GM21423 (cell line): ENCODE data around the gene WASF2.
"Not testable (repeated sequence)": the region's sequence is repeated elsewhere in the genome, so short reads cannot be mapped to it uniquely, and the experiment has no call there.

ENCODE experiments used
- ATAC-seq: cut with Tn5 transposase; IDR thresholded peaks from one replicate; pipeline ENCODE4 v1.9.1; 2021; ENCODE audit warnings: mild to moderate bottlenecking, moderate library complexity; ENCODE audit not compliant: unreplicated experiment

WASF2 gene

DNA sequence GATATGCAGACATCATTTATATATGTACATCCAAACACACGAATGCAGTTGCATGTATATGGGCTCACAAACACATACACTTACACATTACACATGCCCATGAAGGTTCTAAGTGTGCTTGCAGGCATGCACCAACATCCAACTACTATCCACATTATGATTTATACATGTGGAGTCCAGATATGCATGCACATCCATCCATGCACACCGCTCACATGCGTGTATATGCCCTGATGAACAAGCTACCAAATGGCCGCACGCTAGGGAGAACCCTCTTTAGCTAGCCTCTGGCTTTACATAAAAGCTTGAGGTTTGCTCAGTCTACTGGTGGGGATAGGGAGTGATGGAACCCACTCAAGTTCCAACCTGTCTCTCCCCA, 89.0 kb downstream of the WASF2 start:
- no peak for ATAC-seq

DNA sequence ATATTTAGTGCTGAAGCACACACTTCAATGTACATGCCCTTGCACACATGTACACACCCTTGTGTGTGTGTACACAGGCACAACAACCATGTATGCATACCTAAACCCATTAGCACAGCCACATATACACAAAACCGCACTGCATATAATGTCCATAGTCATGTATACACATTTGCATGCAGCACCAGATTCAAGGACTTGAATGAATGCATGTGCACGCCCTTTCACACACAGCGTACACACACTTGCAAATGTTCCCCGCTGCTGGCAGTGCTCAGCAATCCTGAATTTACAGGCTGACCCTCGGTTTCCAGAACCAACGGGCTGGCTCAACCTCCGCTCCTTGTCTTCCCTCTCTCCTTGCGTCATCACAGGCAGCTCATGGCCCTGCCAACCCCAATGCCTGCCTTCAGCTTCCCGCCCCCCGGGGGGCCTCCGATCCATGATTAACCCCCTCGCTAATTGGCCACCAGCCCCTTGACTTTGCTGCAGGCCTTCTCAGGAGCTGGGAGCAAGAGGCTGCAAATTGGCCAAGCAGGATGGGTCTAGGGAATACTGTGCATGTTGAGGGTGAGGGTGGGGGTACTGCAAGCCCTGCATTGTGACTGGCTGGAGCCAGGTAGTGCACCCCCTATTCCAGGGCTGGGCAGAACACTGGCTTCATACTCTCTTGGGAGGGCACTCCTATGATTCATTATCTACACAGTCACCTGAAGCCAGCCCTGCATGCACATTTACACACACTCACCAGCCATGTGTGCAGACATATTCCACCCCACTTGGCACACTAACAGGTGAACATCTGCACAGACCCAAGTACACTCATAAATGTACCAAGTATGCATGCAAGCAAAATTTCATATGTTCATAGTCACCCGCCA, 89.6 kb downstream of the WASF2 start:
- no peak for ATAC-seq

DNA sequence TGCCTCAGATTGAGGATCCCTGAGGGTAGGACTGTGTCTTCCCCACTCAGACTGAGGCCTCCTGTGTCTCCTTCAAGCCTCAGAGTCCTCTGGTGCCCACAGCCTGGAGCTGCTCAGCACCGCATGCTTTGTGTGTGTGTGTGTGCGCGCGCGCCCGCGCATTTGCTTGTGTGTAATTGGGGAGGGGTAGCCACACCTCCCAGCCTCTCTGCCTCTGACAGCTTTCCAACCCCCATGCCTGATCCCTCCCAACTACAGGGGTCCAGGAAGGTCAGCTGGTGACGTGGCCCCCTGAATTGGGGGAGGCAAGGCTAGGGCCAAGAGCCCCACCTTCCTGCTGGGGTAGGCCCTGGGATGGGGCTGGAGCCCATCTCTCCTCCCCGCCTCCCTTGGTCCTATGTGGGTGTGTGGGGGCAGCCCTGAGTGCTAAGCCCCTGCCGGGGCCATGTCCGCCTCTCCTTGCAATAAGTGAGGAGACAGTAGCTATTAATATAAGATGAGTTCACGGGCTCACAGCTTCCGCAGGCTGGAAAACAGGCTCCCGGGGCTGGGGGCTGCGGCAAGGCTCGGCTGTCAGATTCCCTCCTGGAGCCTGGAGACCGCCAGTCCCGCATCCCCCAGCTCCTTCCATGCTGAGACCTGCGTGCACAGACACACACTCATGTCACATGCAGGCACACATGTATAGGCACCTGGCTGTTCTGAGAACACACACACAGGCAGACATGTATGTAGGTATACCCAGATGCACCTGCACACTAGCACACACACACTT, 90.5 kb downstream of the WASF2 start:
- no peak for ATAC-seq

GRCh38 chr1:27398405-27399149, 91.4 kb downstream of the WASF2 start:
- no peak for ATAC-seq

- ATAC-seq, result no peak
Measured at GRCh38 chr1:27397749-27398148, 92.2 kb downstream of the WASF2 start.

GRCh38 chr1:27397110-27397509, 92.9 kb downstream of the WASF2 start:
- no peak for ATAC-seq

GRCh38 chr1:27395441-27396195, 94.3 kb downstream of the WASF2 start:
- ATAC-seq, result no peak

DNA sequence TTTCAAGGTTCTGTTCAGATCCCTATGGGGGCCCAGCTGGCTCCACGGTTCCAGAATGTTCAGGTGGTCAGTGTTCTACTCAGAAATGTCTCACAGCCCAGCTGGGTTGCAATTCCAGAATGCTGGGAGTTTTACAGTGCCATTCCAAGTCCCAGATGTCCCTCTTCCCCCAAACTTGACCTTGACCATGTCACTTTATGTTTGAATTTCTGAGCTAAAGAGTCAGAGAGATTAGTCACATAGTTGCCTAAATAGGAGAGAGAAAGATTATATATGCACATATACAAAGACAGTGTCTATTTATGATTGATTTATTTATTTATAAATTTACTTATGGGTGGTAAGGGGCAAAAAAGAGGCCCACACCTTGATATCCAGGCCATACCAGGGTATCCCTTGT, 95.0 kb downstream of the WASF2 start:
- no peak for ATAC-seq

- no peak for ATAC-seq
Measured at GRCh38 chr1:27394282-27394658, 95.7 kb downstream of the WASF2 start.

- no peak for ATAC-seq
Measured at GRCh38 chr1:27393641-27394281, 96.2 kb downstream of the WASF2 start.

DNA sequence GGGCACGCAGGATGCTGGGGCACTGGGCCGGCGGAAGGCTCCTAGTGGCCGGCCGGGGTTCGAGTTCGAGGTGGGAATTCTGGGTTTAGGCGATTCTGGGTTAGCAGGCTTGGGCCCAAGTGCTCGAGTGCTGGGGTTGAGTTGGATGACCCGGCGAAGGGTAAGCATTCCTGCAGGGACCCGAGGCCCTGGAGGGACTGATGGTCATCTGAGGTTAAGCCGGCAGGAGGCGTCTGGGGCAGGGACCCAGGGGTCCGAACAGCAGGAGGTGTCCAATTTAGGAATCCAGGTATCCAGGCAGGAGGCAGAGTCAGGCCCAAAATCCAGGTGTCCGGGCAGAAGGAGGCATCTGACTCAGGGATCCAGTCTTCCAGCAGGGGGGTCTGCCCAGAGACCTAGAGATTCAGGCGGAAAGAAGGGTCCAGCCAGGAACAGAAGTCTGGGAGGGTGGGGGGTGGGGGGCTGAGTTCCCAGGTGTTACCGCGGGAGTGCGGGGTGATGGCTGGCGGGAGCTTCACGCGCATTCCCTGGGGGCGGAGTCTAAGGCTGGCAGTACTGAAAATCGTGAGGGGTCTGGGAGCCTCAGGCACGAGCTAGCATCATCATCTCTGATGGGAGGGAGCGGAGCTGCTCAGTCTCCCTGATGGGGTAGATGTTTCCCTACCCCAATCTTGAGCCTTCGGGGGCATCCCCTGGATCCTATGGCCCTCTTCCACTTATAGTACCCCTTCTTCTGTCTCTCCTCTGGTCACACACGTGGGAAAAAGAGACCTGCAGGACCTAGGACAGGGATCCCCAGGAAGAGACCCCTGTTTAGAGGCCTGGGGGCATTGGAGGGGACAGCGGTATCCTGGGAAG, 97.0 kb downstream of the WASF2 start:
- no peak for ATAC-seq

GRCh38 chr1:27392096-27392777, 97.7 kb downstream of the WASF2 start, which contains the start of gene GPR3:
TSS of gene GPR3 (plus strand) at chr1:27392622. CDS start at chr1:27393799, 1,177 bp downstream.
- ATAC-seq, result peak; percentile 67

GRCh38 chr1:27391511-27392095, 98.4 kb downstream of the WASF2 start:
- ATAC-seq, result no peak

DNA sequence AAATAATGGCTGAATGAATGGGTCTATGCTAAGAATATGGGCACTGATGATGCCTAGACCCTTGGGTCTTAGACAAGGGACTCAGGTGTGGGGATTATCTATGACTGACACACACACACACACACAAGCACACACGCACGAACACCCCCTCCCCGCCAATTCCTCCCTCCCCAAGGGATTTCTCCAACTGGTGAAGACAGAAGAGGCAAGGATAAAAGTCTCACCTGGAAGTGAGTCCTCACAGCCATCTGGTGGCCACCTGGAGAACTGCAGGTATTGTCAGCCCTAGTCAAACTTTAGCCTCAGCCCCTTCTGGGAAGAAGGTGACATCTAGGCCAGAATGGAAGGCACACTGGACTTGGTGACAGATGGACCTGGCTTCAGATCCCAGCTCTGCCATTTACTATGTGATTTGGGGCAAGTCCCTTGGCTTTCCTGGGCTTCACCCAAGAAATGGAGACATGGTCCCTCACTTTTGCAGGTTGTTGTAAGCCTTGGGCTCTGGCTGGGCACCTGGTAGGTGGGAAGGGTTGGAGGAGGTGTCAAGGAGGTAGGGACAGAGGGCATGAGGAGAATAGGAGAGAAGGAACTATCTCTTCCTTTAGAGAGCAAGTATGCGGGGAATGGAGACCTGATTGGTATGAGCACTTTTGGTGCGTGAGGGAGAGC, 101.5 kb downstream of the WASF2 start:
- ATAC-seq, result no peak

GRCh38 chr1:27384797-27385196, 105.2 kb downstream of the WASF2 start:
- not testable (repeated sequence) for ATAC-seq

DNA sequence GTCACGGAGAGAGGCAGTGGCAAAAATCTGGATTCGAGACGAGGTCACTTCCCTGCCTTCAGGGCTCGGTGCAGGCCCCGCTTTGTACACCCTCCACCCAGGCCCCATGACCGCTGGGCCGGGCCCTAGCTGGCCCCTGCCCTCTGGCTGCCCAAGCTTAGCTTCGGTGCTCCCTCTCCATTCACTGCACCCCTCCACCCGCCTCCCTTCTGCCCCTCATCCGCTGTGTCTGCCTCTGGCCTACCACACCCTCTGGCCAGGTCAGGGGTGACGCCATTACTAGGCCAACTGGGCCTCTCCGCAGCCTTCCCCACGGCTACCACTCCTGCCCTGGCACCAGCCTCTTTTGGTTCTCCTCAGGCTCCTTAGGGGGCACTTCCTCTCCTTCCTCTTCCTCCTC, 106.3 kb downstream of the WASF2 start:
- no peak for ATAC-seq

GRCh38 chr1:27383039-27383605, 106.8 kb downstream of the WASF2 start, which contains the start of gene CD164L2:
TSS of gene CD164L2 (minus strand) at chr1:27383333. CDS start at chr1:27383239, 94 bp downstream.
- no peak for ATAC-seq
